Fibroblast of pulmonary artery (primary cell): Measurements from ENCODE around the gene CYP3A4.

Experiments used
- DNase-seq: peaks from one replicate; pipeline ENCODE4 v3.0.0-alpha.2; 2010; ENCODE audit warnings: low read depth
- H3K4me3 ChIP-seq: replicated peaks from 2 replicates; pipeline ENCODE4 v1.5.1; 2011; ENCODE audit warnings: low read depth, mild to moderate bottlenecking, control low read depth, low read length, moderate library complexity
- TF ChIP-seq, protein P1 (sequence below): IDR thresholded peaks from 2 replicates; pipeline ENCODE4 v1.5.1; 2011; ENCODE audit warnings: mild to moderate bottlenecking, control low read depth, low read length, inconsistent platforms; ENCODE audit errors: missing control alignments

Gene CYP3A4

DNA sequence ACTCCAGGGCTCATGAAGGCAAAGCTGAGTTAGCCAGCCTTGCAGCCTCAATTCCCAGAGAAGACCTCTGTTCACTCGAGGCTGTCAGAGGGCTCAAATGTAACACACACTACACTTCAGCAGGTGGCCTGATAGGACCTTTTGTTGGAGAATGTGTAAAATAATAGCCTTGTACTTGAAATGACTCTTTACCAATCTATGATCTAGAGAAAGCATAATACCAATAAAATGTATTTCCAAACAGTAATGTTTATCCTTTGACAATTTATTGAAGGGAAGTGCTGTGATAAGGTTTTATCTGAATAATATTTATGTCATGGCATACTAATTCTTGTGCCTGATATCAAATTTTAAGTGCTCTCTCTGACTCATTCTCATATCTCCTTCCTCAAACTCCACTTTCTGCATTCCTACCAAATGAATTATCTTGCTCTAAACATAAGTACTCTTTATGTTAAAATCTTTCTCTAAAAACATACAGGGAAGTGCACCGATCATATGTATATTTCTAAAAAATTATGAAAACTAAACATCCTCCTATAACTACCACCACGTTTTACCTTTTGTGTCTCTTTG, 69.9 kb downstream of the CYP3A4 start:
- TF ChIP-seq, protein P1, sequence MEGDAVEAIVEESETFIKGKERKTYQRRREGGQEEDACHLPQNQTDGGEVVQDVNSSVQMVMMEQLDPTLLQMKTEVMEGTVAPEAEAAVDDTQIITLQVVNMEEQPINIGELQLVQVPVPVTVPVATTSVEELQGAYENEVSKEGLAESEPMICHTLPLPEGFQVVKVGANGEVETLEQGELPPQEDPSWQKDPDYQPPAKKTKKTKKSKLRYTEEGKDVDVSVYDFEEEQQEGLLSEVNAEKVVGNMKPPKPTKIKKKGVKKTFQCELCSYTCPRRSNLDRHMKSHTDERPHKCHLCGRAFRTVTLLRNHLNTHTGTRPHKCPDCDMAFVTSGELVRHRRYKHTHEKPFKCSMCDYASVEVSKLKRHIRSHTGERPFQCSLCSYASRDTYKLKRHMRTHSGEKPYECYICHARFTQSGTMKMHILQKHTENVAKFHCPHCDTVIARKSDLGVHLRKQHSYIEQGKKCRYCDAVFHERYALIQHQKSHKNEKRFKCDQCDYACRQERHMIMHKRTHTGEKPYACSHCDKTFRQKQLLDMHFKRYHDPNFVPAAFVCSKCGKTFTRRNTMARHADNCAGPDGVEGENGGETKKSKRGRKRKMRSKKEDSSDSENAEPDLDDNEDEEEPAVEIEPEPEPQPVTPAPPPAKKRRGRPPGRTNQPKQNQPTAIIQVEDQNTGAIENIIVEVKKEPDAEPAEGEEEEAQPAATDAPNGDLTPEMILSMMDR, result no peak
- DNase-seq, result no peak
- no peak overlapping the region for H3K4me3 ChIP-seq

DNA sequence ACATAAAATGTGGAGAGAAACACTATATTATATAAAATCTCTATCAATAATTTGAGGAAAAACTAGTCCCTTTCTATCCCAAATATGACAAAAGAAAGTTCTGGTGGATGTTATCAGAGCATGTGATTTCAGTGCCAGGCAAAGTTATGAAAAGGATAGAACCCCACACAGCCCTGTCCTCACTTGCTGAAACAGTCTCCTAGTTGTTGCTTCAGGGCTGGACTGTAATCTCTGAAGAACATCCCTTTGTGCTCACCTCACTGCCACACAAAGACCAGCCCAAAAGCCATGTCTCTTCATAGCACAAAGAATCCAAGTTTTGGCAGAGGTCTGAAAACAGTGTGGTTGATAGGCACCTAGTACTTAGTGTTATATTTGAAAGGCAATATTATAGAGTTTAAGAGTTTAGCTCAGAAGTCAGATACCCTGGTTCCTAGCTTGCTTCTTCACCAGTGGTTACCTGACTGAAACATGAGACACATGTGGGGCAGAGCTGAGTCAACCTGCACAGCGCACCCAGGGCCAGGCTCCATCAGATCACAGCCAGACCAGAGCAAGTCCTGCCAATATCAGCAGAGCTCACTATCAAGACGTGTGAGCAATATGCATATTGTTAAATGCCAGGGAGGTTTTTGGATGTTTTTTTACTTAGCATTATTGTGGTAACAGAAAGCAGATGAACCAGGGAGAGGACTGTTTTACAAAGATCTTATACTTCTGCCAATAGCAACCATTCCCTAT, 74.0 kb downstream of the CYP3A4 start:
- DNase-seq, result no peak
- TF ChIP-seq, protein P1, result no peak
- no peak overlapping the region for H3K4me3 ChIP-seq

DNA sequence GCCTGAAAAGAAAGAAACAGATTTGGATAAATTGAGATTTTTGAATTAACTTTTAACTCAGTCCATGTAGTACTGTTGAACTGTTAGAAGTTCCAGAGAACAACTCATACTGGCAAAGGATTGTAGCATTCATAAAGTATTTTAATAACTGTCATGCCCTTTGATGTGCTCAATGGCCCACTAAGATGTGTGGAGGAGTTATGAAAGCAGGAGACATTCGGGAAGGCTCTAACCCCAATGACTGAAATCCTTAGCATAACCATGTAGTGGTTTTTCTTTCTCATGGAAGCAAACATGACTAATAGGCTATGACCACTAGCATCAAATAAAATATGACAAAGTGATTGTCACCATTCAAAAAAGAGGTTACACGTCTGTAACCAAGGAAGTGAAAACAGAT, 74.7 kb downstream of the CYP3A4 start:
- H3K4me3 ChIP-seq, result no peak overlapping the region
- TF ChIP-seq, protein P1, result no peak
- DNase-seq, result no peak

DNA sequence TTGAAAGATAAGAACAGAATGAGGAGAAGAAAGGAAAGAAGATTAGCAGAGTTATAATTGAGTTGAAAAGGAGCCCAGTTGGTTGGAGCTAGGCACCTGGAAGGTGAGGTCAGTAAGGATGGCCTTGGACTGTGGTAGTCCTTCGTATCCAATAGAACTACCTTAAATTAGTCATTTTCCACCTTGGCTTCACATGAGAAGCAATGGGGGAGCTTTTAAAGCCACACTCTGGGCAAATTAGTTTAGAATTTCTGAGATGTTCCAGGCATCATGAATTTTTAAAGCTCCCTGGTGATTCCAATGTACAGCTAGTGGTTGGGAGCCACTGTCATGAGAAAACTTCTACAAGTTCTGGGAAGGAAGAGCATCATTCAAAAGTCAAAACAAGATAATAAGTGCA, 76.9 kb downstream of the CYP3A4 start:
- TF ChIP-seq, protein P1, result no peak
- DNase-seq, result peak; percentile 24
- H3K4me3 ChIP-seq, result no peak overlapping the region
